Stimulated activated CD8-positive, alpha-beta memory T cell treated with anti-CD3 and anti-CD28 coated beads, Interleukin-15, amount 100 ng/mL, for 4 hours (primary cell): ENCODE data around the gene MED23.
"Not testable (repeated sequence)": the region's sequence is repeated elsewhere in the genome, so short reads cannot be mapped to it uniquely, and the experiment has no call there.

Experiments used
- DNase-seq, 2 donors: peaks; one replicate each; pipeline ENCODE4 v3.0.0-alpha.2; 2020; ENCODE audit warnings: low read depth in 2 of 2

Gene MED23

DNA sequence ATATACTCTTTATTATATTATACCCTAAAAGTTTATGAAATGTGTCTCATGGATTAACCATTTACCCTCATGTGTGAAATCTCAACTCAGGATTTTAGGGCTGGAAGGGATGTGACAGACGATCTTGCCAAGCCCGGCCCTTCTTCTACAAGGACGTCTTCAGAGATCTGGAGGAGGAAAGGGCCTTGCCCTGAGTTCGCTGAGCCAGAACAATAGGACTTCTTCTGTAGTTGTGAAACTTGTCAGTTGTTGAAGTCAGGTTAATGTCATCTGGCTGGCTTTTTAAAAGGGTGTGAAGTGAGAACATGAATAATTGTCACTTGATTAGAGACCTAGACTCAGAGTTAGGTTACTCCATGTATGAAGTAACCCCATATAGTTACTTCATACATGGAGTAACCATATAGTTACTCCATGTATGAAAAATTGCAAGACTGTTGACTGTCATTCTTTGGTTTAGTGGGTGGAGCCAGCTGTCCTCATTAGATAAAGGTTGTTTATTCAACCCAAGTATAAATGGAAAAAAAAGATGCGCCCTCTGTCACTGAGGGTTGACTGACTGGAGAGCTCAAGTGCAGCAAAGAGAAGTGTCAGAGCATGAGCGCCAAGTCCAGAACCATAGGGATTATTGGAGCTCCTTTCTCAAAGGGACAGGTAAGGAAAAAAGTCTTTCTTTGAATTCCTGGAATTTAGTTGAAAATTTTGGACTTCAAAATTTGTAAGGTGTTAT, 55.2 kb downstream of the MED23 start, which contains the start of gene ARG1:
Gene ARG1, plus strand, starts transcription at position 541 of the 730 bp plus-strand sequence. Its CDS starts 57 bp downstream, at position 598.
- DNase-seq = no peak

GRCh38 chr6:131568726-131569125, 59.3 kb downstream of the MED23 start:
- no peak for DNase-seq

DNA sequence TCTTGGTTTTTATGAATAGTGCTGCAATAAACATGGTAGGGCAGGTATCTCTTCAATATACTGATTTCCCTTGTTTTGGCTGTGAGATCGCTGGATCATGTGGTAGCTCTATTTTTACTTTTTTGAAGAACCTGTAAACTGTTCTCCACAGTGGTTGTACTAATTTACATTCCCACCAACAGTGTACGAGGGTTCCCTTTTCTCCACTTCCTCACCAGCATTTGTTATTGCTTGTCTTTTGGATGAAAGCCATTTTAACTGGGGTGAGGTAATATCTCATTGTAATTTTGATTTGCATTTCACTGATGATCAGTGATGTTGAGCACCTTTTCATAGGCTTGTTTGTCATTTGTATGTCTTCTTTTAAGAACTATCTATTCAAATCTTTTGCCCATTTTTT, 63.0 kb downstream of the MED23 start:
- no peak for DNase-seq

DNA sequence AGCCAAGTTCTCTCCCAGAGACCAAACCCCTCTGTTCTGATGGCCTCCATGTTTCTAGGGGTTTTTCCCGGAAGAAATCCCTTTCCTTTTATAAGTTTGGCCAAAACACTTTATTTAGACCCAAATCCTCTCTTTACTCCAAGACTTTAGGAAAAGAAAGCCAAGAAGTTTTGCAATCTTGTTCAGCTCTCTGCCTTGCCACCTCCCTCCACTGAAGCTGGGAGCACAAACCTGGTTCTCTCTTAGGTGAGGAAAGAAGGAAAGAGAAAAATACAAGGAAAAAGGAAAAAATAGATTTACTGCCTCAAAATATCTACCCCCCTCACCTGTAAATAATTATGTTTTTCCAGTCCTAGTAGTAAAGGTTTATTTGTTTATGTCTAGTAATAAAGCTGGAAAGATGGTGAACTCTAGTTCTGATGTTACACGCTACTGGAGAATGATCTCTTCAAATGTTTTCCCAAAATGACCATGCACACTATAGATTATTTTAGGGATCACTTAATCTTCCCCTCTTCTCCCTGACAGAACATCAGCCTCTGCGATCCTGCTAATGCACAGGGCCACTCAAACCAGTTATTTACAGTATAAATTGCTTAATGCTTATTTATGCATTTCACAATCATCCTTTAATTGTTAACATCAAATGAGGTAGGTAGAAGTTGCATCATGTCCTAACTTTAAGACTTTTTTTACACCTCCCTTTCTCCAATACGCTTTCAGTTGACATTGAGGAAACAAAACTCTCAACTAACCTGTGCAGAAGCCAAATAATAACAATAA, 65.9 kb downstream of the MED23 start:
- no peak for DNase-seq

GRCh38 chr6:131558922-131559321, 69.1 kb downstream of the MED23 start:
- no peak for DNase-seq

GRCh38 chr6:131555992-131556391, 72.0 kb downstream of the MED23 start:
- no peak for DNase-seq

DNA sequence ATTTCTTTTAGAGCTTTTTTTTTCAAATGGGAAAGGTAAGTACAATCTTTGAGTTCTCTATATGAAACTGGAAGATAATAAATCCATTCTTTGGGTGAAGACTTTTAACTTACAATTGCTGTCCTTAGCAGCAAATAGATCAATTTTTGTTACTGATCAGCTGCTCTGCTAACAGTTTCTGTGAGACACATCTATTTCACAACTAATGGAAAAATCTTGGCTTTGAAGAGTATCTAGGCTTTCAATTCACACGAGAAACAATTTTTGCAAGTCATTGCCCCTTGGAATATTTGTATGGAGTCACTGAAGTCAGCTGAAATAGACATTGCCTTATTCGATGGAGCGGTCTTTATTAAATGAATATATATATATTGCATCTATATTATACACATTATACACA, 75.5 kb downstream of the MED23 start:
- no peak for DNase-seq

- no peak for DNase-seq
Observed at GRCh38 chr6:131551902-131552301, 76.1 kb downstream of the MED23 start.

- DNase-seq = no peak
Observed at GRCh38 chr6:131549811-131550210, 78.2 kb downstream of the MED23 start.

DNA sequence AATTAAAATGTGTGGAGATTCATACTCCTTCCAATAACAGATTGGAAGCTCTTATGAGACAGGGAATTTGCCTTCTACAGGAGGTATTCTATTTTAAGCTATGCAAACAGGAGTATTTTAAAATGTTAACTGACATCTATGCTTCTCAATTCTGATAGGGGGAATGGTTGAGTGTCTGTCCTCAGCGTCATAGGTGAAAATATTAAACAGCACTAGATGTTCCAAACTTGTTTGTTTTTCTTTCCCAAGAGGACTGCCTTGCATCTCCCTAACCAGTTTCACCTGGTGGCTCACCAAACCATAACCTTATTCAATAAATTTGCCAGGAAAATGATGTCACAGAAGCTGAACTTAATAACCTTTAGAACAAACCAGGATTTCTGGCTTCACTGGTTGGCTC, 79.6 kb downstream of the MED23 start:
- no peak for DNase-seq

GRCh38 chr6:131547488-131547887, 80.6 kb downstream of the MED23 start:
- DNase-seq = no peak

DNA sequence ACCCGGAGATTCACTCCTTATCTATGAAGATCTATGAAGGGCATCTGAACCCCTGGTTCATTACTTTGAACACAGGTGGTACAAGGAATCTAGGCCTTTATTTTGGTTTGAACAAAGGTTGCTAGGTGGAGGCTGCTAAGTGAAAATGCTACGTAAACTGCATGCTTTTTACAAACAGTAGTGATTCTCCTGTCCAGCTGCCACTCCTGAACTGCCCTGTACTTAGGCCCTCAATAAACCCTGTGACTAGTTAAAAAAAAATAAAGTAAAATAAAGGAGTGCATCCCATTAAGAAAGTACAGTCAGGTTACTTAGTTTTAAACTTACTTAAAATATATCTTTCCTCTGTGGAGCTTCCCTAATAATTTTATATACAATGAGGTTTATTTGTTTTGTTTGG, 82.7 kb downstream of the MED23 start:
- no peak for DNase-seq

DNA sequence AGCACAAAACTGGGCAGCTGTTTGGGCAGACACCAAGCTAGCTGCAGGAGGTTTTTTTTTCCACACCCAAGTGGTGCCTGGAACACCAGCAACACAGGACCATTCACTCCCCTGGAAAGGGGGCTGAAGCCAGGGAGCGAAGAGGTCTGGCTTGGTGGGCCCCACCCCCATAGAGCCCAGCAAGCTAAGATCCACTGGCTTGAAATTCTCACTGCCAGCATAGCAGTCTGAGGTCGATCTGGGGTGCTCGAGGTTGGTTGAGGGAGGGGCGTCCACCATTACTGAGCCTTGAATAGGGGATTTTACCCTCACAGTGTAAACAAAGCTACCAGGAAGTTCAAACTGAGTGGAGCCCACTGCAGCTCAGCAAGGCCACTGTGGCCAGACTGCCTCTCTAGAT, 89.4 kb downstream of the MED23 start:
- not testable (repeated sequence) for DNase-seq

GRCh38 chr6:131532580-131533039, 95.4 kb downstream of the MED23 start:
- no peak for DNase-seq

DNA sequence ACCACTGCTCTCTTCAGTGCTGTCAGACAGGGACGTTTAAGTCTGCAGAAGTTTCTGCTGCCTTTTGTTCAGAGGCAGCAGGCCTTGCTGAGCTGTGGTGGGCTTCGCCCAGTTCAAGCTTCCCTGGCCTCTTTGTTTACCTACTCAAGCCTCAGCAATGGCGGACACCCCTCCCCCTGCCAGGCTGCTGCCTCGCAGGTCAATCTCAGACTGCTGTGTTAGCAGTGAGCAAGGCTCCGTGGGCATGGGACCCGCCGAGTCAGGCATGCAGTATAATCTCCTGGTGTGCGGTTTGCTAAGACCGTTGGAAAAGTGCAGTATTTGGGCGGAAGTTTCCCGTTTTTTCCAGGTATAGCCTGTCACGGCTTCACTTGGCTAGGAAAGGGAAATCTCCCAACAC, 96.4 kb downstream of the MED23 start:
- not testable (repeated sequence) for DNase-seq

GRCh38 chr6:131530936-131531335, 97.1 kb downstream of the MED23 start:
- not testable (repeated sequence) for DNase-seq

- no peak for DNase-seq
Observed at GRCh38 chr6:131524695-131525336, 103.2 kb downstream of the MED23 start.

DNA sequence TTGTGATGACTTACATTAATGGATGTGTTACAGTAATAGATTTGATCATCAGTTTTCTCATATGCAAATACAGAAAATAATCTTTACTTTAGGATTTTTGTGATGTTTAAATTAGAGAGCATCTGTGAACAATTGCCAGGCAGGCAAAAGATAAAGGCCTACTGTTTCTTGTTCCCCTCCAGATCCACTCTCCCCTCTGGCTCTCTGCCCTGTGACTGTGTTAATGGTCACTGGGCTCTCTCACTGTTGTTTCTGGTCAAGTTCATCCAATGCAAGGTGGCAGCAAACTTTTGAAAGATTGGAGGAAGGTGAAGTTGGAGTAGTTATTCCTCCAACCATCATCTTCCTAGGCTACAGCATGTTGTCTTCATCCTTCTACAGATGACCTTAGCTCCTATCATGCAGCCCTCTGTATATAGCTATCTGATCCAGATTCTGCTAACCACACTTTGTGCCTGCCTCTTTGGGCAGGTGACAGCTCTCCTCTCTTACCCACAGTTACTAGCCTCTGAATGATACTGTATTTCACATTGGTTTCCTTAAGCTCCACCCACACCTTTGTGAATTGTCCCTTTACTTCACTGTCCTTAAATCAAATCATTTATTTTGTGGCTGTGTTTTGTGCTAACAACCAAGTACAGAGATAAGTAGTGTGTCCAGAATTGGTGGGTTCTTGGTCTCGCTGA, 103.9 kb downstream of the MED23 start:
- no peak for DNase-seq
